Upper lobe of right lung (tissue), 1 donor: ENCODE data around the gene MRTO4. TPM values are rescaled to one million over a fixed set of nuclear protein-coding genes. Genes with fewer than 3 reads are reported as not detected.

Source experiments
- ATAC-seq: fragments of 200-7000 bp; cut with Tn5 transposase; one replicate; pipeline ENCODE4 v1.9.1; 2020; ENCODE audit warnings: mild to moderate bottlenecking, moderate library complexity
- DNase-seq: peaks from one replicate; pipeline ENCODE4 v3.0.0-alpha.2; 2020
- H3K27ac ChIP-seq: fragments of 200-600 bp; one replicate; pipeline ENCODE4 v1.8.0; 2022
- H3K27me3 ChIP-seq: fragments of 200-600 bp; one replicate; pipeline ENCODE4 v1.8.0; 2022; ENCODE audit warnings: mild to moderate bottlenecking
- H3K36me3 ChIP-seq: fragments of 200-600 bp; one replicate; pipeline ENCODE4 v1.8.0; 2022
- H3K4me1 ChIP-seq: fragments of 200-600 bp; one replicate; pipeline ENCODE4 v1.8.0; 2022
- H3K4me3 ChIP-seq: fragments of 200-600 bp; one replicate; pipeline ENCODE4 v1.8.0; 2022; ENCODE audit warnings: mild to moderate bottlenecking
- H3K9me3 ChIP-seq: fragments of 200-600 bp; one replicate; pipeline ENCODE4 v1.8.0; 2022
- intact Hi-C: fragments of 100-400 bp; cut with DNase I; formaldehyde crosslinking; loops from one replicate; pipeline ENCODE4 v1.11.0; 2022
- long read RNA-seq: library from polyadenylated mRNA; unstranded; transcript quantifications from one replicate; pipeline ENCODE4 v2.0.0, GENCODE V29; 2021
- total RNA-seq: library from RNA; stranded (reverse); fragmentation: NEBNext Ultra II Directional; extraction: Animal tissue kit (Norgen Biotek cat#: 25700); gene quantifications from one replicate; pipeline ENCODE4 v1.2.1, GENCODE V29; 2021
- TF ChIP-seq, protein P1 (sequence below): fragments of 200-600 bp; IDR thresholded peaks from one replicate; pipeline ENCODE4 v1.8.0; 2022; ENCODE audit warnings: antibody characterized with exemption
- donor health status: DM: no; HTN: yes; CAD: no; lungs with severe emphysema.

MRTO4 gene
- 27.3 TPM for total RNA-seq
- long read RNA-seq, transcript MRTO4-201 (8 exons, 2,315 nt) = major isoform, 10 of 16 reads
- long read RNA-seq, partial matches to known transcripts = 2 of 16 reads
- long read RNA-seq, other reads (novel, unspliced or antisense) = 3 of 16 reads

- intact Hi-C loops = no loop called here
Measured at GRCh38 chr1:19251305-19252196, at the start of gene MRTO4, which contains the start of gene EMC1. TSS of gene MRTO4 (plus strand) at chr1:19251805. CDS start at chr1:19251836, 31 bp downstream. TSS of gene EMC1 (minus strand) at chr1:19251524. CDS start at chr1:19251509, 15 bp downstream.

GRCh38 chr1:19202396-19202795, 49.2 kb upstream of the MRTO4 start:
- TF ChIP-seq, protein P1, sequence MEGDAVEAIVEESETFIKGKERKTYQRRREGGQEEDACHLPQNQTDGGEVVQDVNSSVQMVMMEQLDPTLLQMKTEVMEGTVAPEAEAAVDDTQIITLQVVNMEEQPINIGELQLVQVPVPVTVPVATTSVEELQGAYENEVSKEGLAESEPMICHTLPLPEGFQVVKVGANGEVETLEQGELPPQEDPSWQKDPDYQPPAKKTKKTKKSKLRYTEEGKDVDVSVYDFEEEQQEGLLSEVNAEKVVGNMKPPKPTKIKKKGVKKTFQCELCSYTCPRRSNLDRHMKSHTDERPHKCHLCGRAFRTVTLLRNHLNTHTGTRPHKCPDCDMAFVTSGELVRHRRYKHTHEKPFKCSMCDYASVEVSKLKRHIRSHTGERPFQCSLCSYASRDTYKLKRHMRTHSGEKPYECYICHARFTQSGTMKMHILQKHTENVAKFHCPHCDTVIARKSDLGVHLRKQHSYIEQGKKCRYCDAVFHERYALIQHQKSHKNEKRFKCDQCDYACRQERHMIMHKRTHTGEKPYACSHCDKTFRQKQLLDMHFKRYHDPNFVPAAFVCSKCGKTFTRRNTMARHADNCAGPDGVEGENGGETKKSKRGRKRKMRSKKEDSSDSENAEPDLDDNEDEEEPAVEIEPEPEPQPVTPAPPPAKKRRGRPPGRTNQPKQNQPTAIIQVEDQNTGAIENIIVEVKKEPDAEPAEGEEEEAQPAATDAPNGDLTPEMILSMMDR = no peak
- intact Hi-C loops = no loop called here
- H3K4me3 ChIP-seq = no peak overlapping the region
- H3K36me3 ChIP-seq = peaks cover 43% of the 10 kb centered on the region
- ATAC-seq (no peak), DNase-seq (no peak)
- H3K4me1 ChIP-seq = peaks cover 40% of the 10 kb centered on the region
- H3K9me3 ChIP-seq = no peaks in the 10 kb centered on the region
- no peak overlapping the region for H3K27ac ChIP-seq
- no peaks in the 10 kb centered on the region for H3K27me3 ChIP-seq

More at GRCh38 chr1:19251305-19252196, at the start of gene MRTO4, which contains the start of gene EMC1:
- no peaks in the 10 kb centered on the region for H3K27me3 ChIP-seq
- H3K9me3 ChIP-seq = no peaks in the 10 kb centered on the region
- ATAC-seq = peak; percentile 98
- TF ChIP-seq, protein P1 = no peak
- H3K27ac ChIP-seq = peak within 1 kb of the TSS; percentile 98
- peak; percentile 94 for DNase-seq
- H3K4me3 ChIP-seq = peak within 1 kb of the TSS; percentile 98
- H3K36me3 ChIP-seq = peaks cover 19% of the 10 kb centered on the region
- peaks cover 29% of the 10 kb centered on the region for H3K4me1 ChIP-seq

DNA sequence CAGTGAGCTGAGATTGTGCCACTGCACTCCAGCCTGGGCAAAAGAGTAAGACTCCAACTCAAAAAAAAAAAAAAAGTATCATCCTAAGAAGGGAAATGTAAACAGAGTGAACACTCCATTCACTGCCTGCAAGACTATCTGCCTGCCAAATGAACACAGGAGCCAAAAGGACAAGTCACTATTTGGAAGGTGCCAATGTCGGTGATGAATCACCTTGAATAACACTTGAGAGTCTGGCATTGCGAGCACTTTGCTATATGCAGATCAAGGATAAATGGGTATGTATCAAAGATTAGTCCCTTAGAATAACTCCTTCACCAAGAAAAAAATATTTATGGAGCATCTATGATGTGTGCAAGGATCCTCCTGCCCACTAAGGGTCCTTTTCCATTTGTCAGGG, 48.2 kb upstream of the MRTO4 start:
- intact Hi-C loops = no loop called here
- DNase-seq (no peak), ATAC-seq (peak; percentile 78)
- Histone ChIP-seq H3K4me3 (no peak overlapping the region), H3K36me3 (peaks cover 33% of the 10 kb centered on the region), H3K9me3 (no peaks in the 10 kb centered on the region), H3K4me1 (peaks cover 48% of the 10 kb centered on the region), H3K27ac (no peak overlapping the region), H3K27me3 (no peaks in the 10 kb centered on the region)
- TF ChIP-seq, protein P1 = no peak

GRCh38 chr1:19204446-19205266, 46.9 kb upstream of the MRTO4 start:
- Histone ChIP-seq H3K4me1 (peaks cover 56% of the 10 kb centered on the region), H3K27ac (no peak overlapping the region), H3K4me3 (no peak overlapping the region), H3K9me3 (no peaks in the 10 kb centered on the region), H3K27me3 (no peaks in the 10 kb centered on the region), H3K36me3 (peaks cover 21% of the 10 kb centered on the region)
- ATAC-seq = no peak
- no peak for DNase-seq
- TF ChIP-seq, protein P1 = no peak
- intact Hi-C loops = no loop called here

GRCh38 chr1:19205403-19205802, 46.2 kb upstream of the MRTO4 start:
- ATAC-seq (no peak), DNase-seq (no peak)
- Histone ChIP-seq H3K4me1 (peaks cover 56% of the 10 kb centered on the region), H3K4me3 (no peak overlapping the region), H3K27ac (no peak overlapping the region), H3K36me3 (peaks cover 13% of the 10 kb centered on the region), H3K27me3 (no peaks in the 10 kb centered on the region), H3K9me3 (no peaks in the 10 kb centered on the region)
- intact Hi-C loops = no loop called here
- TF ChIP-seq, protein P1 = no peak
